Nephron (organoid): ENCODE results near the gene MGAM2.

Experiments
- H3K27ac Mint-ChIP-seq, 3 experiments: 2 replicates each; pipeline ENCODE4 v1.8.0; 2020; ENCODE audit warnings: mixed read lengths in 3 of 3, mild to moderate bottlenecking in 2 of 3, moderate library complexity in 1 of 3
- H3K27me3 Mint-ChIP-seq: 2 replicates; pipeline ENCODE4 v1.8.0; 2021; ENCODE audit warnings: low read depth, mild to moderate bottlenecking, moderate library complexity, mixed read lengths
- H3K36me3 Mint-ChIP-seq: 2 replicates; pipeline ENCODE4 v1.8.0; 2020; ENCODE audit warnings: low read depth, mixed read lengths
- H3K4me1 Mint-ChIP-seq: 2 replicates; pipeline ENCODE4 v1.8.0; 2020; ENCODE audit warnings: mixed read lengths
- H3K4me3 Mint-ChIP-seq, 3 experiments: 2 replicates each; pipeline ENCODE4 v1.8.0; 2020; ENCODE audit warnings: mild to moderate bottlenecking in 3 of 3, mixed read lengths in 3 of 3, moderate library complexity in 2 of 3
- H3K9me3 Mint-ChIP-seq: 2 replicates; pipeline ENCODE4 v1.8.0; 2020; ENCODE audit warnings: mixed read lengths
- TF ChIP-seq, protein P1 (sequence below), 3 experiments: fragments of 200-600 bp; sonication (generic); IDR thresholded peaks; one replicate each; pipeline ENCODE4 v1.5.0; 2021; ENCODE audit warnings: antibody characterized with exemption in 3 of 3; ENCODE audit not compliant: unreplicated experiment in 3 of 3

The MGAM2 gene

GRCh38 chr7:142185069-142185468, 73.6 kb downstream of the MGAM2 start:
- no peak overlapping the region for H3K4me3 Mint-ChIP-seq
- TF ChIP-seq, protein P1, sequence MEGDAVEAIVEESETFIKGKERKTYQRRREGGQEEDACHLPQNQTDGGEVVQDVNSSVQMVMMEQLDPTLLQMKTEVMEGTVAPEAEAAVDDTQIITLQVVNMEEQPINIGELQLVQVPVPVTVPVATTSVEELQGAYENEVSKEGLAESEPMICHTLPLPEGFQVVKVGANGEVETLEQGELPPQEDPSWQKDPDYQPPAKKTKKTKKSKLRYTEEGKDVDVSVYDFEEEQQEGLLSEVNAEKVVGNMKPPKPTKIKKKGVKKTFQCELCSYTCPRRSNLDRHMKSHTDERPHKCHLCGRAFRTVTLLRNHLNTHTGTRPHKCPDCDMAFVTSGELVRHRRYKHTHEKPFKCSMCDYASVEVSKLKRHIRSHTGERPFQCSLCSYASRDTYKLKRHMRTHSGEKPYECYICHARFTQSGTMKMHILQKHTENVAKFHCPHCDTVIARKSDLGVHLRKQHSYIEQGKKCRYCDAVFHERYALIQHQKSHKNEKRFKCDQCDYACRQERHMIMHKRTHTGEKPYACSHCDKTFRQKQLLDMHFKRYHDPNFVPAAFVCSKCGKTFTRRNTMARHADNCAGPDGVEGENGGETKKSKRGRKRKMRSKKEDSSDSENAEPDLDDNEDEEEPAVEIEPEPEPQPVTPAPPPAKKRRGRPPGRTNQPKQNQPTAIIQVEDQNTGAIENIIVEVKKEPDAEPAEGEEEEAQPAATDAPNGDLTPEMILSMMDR (IDR thresholded peaks at IDR 0.05; ENCODE audit: unreplicated experiment in 3 of 3) = no peak
- H3K27me3 Mint-ChIP-seq = no peaks in the 10 kb centered on the region
- no peak overlapping the region for H3K27ac Mint-ChIP-seq
- H3K9me3 Mint-ChIP-seq = no peaks in the 10 kb centered on the region
- no peaks in the 10 kb centered on the region for H3K36me3 Mint-ChIP-seq
- H3K4me1 Mint-ChIP-seq = no peaks in the 10 kb centered on the region

GRCh38 chr7:142185801-142186200, 74.3 kb downstream of the MGAM2 start:
- Mint-ChIP-seq H3K27me3 (no peaks in the 10 kb centered on the region), H3K36me3 (no peaks in the 10 kb centered on the region), H3K9me3 (no peaks in the 10 kb centered on the region)

GRCh38 chr7:142188154-142188553, 76.6 kb downstream of the MGAM2 start:
- Mint-ChIP-seq H3K4me1 (no peaks in the 10 kb centered on the region), H3K27ac (no peak overlapping the region), H3K36me3 (no peaks in the 10 kb centered on the region), H3K4me3 (no peak overlapping the region), H3K27me3 (no peaks in the 10 kb centered on the region), H3K9me3 (no peaks in the 10 kb centered on the region)
- TF ChIP-seq, protein P1 (IDR thresholded peaks at IDR 0.05; ENCODE audit: unreplicated experiment in 3 of 3) = no peak

More at GRCh38 chr7:142185801-142186200, 74.3 kb downstream of the MGAM2 start:
- Mint-ChIP-seq H3K27ac (no peak overlapping the region), H3K4me1 (no peaks in the 10 kb centered on the region), H3K4me3 (no peak overlapping the region)
- TF ChIP-seq, protein P1 (IDR thresholded peaks at IDR 0.05; ENCODE audit: unreplicated experiment in 3 of 3) = no peak

DNA sequence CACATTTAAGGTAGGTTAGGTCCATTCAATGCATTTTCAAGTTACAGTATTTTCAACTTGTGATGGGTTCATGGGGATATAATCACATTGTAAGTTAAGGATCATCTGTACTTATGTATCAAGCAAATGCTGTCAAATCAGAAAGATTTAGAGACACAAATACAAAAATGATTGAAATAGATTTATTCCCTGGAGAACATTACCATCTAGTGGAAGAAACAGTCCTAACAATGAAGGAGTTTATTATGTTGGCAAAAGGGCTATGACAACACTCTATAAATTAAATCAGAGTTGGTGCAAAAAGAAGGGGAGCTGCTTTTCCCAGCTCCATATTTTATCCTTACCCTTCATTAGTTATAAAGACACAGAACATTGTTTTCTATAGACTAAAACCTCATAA, 77.3 kb downstream of the MGAM2 start:
- Mint-ChIP-seq H3K27ac (no peak overlapping the region), H3K4me1 (no peaks in the 10 kb centered on the region), H3K9me3 (no peaks in the 10 kb centered on the region), H3K27me3 (peaks cover 5% of the 10 kb centered on the region), H3K4me3 (no peak overlapping the region), H3K36me3 (no peaks in the 10 kb centered on the region)
- TF ChIP-seq, protein P1 (IDR thresholded peaks at IDR 0.05; ENCODE audit: unreplicated experiment in 3 of 3) = peak; percentile 9 to 42 (median 19)

- H3K4me1 Mint-ChIP-seq = no peaks in the 10 kb centered on the region
- no peaks in the 10 kb centered on the region for H3K36me3 Mint-ChIP-seq
- H3K9me3 Mint-ChIP-seq = no peaks in the 10 kb centered on the region
- no peak overlapping the region for H3K27ac Mint-ChIP-seq
- H3K27me3 Mint-ChIP-seq = peaks cover 9% of the 10 kb centered on the region
- no peak overlapping the region for H3K4me3 Mint-ChIP-seq
- TF ChIP-seq, protein P1 (IDR thresholded peaks at IDR 0.05; ENCODE audit: unreplicated experiment in 3 of 3) = no peak
Measured at GRCh38 chr7:142194201-142194600, 82.7 kb downstream of the MGAM2 start.

- Mint-ChIP-seq H3K4me1 (no peaks in the 10 kb centered on the region), H3K4me3 (no peak overlapping the region), H3K27me3 (peaks cover 9% of the 10 kb centered on the region), H3K27ac (no peak overlapping the region), H3K9me3 (no peaks in the 10 kb centered on the region), H3K36me3 (no peaks in the 10 kb centered on the region)
- TF ChIP-seq, protein P1 (IDR thresholded peaks at IDR 0.05; ENCODE audit: unreplicated experiment in 3 of 3) = no peak
Measured at GRCh38 chr7:142196066-142196840, 84.7 kb downstream of the MGAM2 start.
